ENCODE measurements around the gene PRPF19.

DNA sequence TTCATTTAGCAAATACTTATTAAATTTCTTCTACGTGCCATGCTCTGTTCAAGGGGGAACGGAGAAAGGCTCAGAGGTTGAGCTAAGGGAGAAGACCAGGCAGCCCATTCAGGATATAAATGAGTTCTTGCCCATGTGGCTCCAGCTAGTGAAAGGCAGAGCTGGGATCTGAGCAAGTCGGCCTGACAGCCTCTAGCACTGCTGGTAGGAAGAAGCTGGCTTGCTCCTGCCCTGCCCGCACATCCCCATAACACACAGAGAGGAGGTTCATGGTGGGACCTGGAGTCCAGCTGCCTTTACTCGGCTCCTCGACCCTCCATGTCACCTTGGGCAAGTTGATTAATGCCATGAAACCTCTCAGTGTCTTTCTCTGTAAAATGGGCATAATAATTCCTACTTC, 43.6 kb upstream of the PRPF19 start:
- TF ChIP-seq KDM5A (IDR thresholded peaks at IDR 0.05) (no peak), RAD21 (conservative IDR thresholded peaks at IDR 0.05 in 1 of 2, IDR thresholded peaks at IDR 0.05 in 1 of 2) (no peak), POLR2A (IDR thresholded peaks at IDR 0.05; ENCODE audit: low read length) (no peak), ZC3H11A (IDR thresholded peaks at IDR 0.05) (no peak), GATA3 (IDR thresholded peaks at IDR 0.05; ENCODE audit: borderline replicate concordance) (no peak), CHD2 (IDR thresholded peaks at IDR 0.05; ENCODE audit: low read length, partially characterized antibody) (no peak), SREBF2 (IDR thresholded peaks at IDR 0.05) (no peak)
- TF ChIP-seq, protein P1, sequence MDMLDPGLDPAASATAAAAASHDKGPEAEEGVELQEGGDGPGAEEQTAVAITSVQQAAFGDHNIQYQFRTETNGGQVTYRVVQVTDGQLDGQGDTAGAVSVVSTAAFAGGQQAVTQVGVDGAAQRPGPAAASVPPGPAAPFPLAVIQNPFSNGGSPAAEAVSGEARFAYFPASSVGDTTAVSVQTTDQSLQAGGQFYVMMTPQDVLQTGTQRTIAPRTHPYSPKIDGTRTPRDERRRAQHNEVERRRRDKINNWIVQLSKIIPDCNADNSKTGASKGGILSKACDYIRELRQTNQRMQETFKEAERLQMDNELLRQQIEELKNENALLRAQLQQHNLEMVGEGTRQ (IDR thresholded peaks at IDR 0.05), result no peak
- TF ChIP-seq, protein P2, sequence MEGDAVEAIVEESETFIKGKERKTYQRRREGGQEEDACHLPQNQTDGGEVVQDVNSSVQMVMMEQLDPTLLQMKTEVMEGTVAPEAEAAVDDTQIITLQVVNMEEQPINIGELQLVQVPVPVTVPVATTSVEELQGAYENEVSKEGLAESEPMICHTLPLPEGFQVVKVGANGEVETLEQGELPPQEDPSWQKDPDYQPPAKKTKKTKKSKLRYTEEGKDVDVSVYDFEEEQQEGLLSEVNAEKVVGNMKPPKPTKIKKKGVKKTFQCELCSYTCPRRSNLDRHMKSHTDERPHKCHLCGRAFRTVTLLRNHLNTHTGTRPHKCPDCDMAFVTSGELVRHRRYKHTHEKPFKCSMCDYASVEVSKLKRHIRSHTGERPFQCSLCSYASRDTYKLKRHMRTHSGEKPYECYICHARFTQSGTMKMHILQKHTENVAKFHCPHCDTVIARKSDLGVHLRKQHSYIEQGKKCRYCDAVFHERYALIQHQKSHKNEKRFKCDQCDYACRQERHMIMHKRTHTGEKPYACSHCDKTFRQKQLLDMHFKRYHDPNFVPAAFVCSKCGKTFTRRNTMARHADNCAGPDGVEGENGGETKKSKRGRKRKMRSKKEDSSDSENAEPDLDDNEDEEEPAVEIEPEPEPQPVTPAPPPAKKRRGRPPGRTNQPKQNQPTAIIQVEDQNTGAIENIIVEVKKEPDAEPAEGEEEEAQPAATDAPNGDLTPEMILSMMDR (IDR thresholded peaks at IDR 0.05), result no peak
- TF ChIP-seq, protein P3, sequence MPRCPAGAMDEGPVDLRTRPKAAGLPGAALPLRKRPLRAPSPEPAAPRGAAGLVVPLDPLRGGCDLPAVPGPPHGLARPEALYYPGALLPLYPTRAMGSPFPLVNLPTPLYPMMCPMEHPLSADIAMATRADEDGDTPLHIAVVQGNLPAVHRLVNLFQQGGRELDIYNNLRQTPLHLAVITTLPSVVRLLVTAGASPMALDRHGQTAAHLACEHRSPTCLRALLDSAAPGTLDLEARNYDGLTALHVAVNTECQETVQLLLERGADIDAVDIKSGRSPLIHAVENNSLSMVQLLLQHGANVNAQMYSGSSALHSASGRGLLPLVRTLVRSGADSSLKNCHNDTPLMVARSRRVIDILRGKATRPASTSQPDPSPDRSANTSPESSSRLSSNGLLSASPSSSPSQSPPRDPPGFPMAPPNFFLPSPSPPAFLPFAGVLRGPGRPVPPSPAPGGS (IDR thresholded peaks at IDR 0.05), result no peak

All from A549 (cell line).